SJCRH30 (cell line): ENCODE results near the gene ARID1A. TPM values are rescaled to one million over a fixed set of nuclear protein-coding genes. Genes with fewer than 3 reads are reported as not detected.

Experiments
- DNase-seq, 2 experiments: peaks; one replicate each; pipeline ENCODE4 v3.0.0-alpha.2; 2015 to 2020
- H3K27ac ChIP-seq: fragments of 250-450 bp; sonication (Bioruptor Pico); 2 replicates; pipeline ENCODE4 v1.5.1; 2020; ENCODE audit warnings: mild to moderate bottlenecking, moderate library complexity
- H3K27me3 ChIP-seq: fragments of 250-450 bp; sonication (Bioruptor Pico); 2 replicates; pipeline ENCODE4 v1.5.1; 2020; ENCODE audit warnings: mild to moderate bottlenecking, moderate library complexity
- H3K36me3 ChIP-seq: fragments of 250-450 bp; sonication (Bioruptor Pico); 2 replicates; pipeline ENCODE4 v1.5.1; 2020; ENCODE audit warnings: mild to moderate bottlenecking, moderate library complexity
- H3K4me1 ChIP-seq: fragments of 250-450 bp; sonication (Bioruptor Pico); 2 replicates; pipeline ENCODE4 v1.5.1; 2020; ENCODE audit warnings: mild to moderate bottlenecking, moderate library complexity
- H3K4me3 ChIP-seq: fragments of 250-450 bp; sonication (Bioruptor Pico); 2 replicates; pipeline ENCODE4 v1.5.1; 2020; ENCODE audit warnings: mild to moderate bottlenecking, moderate library complexity
- H3K9me3 ChIP-seq: fragments of 250-450 bp; sonication (Bioruptor Pico); replicated peaks from 2 replicates; pipeline ENCODE4 v1.5.1; 2020; ENCODE audit warnings: mild to moderate bottlenecking, moderate library complexity
- total RNA-seq: library from RNA; depleted of rRNA; stranded (reverse); fragments of >200 nt; shearing (Covaris generic); gene quantifications from 2 replicates; pipeline ENCODE4 v1.2.3, GENCODE V29; 2014

Gene ARID1A
- total RNA-seq, 1 experiment from 2014 or later: 57.3 TPM

- Histone ChIP-seq H3K4me1 (peaks cover 24% of the 10 kb centered on the region), H3K9me3 (no peaks in the 10 kb centered on the region), H3K27ac (peak overlapping the region; percentile 96), H3K27me3 (no peaks in the 10 kb centered on the region), H3K36me3 (no peaks in the 10 kb centered on the region), H3K4me3 (peak overlapping the region; percentile 58)
- peak in 1 of 2 experiments; percentile 57 for DNase-seq
Measured at GRCh38 chr1:26693599-26694572, 1.9 kb upstream of the ARID1A start.

DNA sequence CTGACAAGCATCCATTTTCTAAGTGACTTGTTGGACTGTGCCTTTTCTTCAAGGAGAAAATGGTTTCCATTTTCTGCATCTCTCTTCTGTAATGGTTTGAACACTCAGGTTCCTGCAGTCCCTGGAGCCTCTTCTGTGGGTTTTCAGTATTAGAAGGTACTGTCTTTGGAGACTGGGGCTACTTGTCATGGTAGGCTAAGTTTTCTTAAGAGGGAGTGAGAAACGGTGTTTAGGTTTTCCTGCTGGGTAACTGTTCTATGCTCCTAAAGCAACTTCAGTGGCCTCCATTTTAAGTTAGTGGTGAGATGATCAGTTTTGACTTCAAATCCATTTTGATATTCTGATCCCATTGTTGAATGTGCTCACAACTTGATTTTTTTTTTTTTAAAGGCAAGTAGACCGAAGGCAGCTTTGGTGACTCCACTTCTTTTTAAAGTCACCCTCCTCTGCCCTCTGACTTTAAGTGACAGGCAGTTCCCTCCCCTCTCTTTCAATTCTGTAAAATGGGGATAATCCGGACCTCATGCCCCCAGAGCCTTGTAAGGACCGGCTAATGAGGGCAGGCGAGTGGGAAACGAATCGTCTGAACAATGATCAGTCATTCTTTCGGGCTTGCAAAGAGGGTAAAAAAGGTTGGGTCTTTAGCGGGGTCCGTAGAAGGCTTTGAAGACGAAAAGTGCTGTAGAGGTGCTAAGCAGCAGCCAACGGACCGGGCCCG is 1.0 kb upstream of the ARID1A start:
- Histone ChIP-seq H3K4me1 (peaks cover 31% of the 10 kb centered on the region), H3K27ac (peak overlapping the region; percentile 76), H3K27me3 (no peaks in the 10 kb centered on the region), H3K36me3 (no peaks in the 10 kb centered on the region), H3K9me3 (no peaks in the 10 kb centered on the region), H3K4me3 (peak overlapping the region; percentile 96)
- peak in 1 of 2 experiments; percentile 29 for DNase-seq

GRCh38 chr1:26696119-26696653 is 371 bp downstream of the ARID1A start:
- H3K27ac ChIP-seq: peak overlapping the region; percentile 93
- peak overlapping the region; percentile 96 for H3K4me3 ChIP-seq
- DNase-seq: peak in 1 of 2 experiments; percentile 9
- peaks cover 45% of the 10 kb centered on the region for H3K4me1 ChIP-seq
- no peaks in the 10 kb centered on the region for H3K27me3 ChIP-seq
- H3K9me3 ChIP-seq: no peaks in the 10 kb centered on the region
- H3K36me3 ChIP-seq: no peaks in the 10 kb centered on the region

- H3K27me3 ChIP-seq: no peaks in the 10 kb centered on the region
- H3K36me3 ChIP-seq: no peaks in the 10 kb centered on the region
- no peaks in the 10 kb centered on the region for H3K9me3 ChIP-seq
- peak overlapping the region; percentile 93 for H3K27ac ChIP-seq
- peak overlapping the region; percentile 96 for H3K4me3 ChIP-seq
- H3K4me1 ChIP-seq: peaks cover 46% of the 10 kb centered on the region
- DNase-seq: peak; percentile 42 to 49
Measured at GRCh38 chr1:26696654-26697430, 1.0 kb downstream of the ARID1A start.

- peak; percentile 33 to 39 for DNase-seq
- Histone ChIP-seq H3K4me3 (peak overlapping the region; percentile 96), H3K27me3 (no peaks in the 10 kb centered on the region), H3K27ac (peak overlapping the region; percentile 93), H3K36me3 (no peaks in the 10 kb centered on the region), H3K9me3 (no peaks in the 10 kb centered on the region), H3K4me1 (peaks cover 50% of the 10 kb centered on the region)
Measured at GRCh38 chr1:26697431-26697977, 1.7 kb downstream of the ARID1A start.

- Histone ChIP-seq H3K9me3 (no peaks in the 10 kb centered on the region), H3K4me3 (peak overlapping the region; percentile 96), H3K27ac (peak overlapping the region; percentile 93), H3K27me3 (no peaks in the 10 kb centered on the region), H3K4me1 (peaks cover 56% of the 10 kb centered on the region), H3K36me3 (0 out of 2 replicates have a peak, but pooled peaks cover 4% of the 10 kb centered on the region)
- peak; percentile 80 to 93 for DNase-seq
Measured at GRCh38 chr1:26697978-26698849, 2.4 kb downstream of the ARID1A start.

DNA sequence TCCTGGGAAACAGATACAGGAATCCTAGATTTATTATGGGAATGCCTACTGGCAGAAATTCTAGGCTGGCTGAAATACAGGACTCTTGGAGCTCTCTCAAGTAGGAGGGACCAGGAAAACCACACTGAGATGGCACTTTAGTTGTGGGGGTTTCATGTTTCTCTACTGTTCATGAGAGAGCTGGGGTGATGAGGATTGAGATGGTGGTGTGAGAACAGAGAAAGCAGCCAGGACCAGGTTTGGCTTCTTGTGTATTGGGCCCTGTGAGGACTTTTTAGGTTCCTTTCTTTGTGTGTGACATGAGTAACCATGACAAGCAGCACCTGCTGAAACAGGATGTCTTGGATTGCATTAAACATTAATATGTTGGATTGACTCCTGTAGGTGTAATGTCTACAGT is 4.9 kb downstream of the ARID1A start:
- peaks cover 10% of the 10 kb centered on the region; the same call in 1 of the 2 replicates for H3K36me3 ChIP-seq
- peak; percentile 43 to 73 for DNase-seq
- no peak overlapping the region for H3K4me3 ChIP-seq
- no peaks in the 10 kb centered on the region for H3K27me3 ChIP-seq
- peaks cover 65% of the 10 kb centered on the region for H3K4me1 ChIP-seq
- H3K27ac ChIP-seq: no peak overlapping the region
- H3K9me3 ChIP-seq: no peaks in the 10 kb centered on the region

- H3K4me1 ChIP-seq: peaks cover 70% of the 10 kb centered on the region
Measured at GRCh38 chr1:26701266-26701994, 5.6 kb downstream of the ARID1A start.

GRCh38 chr1:26701995-26702679 is 6.3 kb downstream of the ARID1A start:
- peak in 1 of 2 experiments; percentile 53 for DNase-seq
- Histone ChIP-seq H3K4me3 (no peak overlapping the region), H3K27me3 (no peaks in the 10 kb centered on the region), H3K9me3 (no peaks in the 10 kb centered on the region), H3K36me3 (peaks cover 10% of the 10 kb centered on the region; the same call in 1 of the 2 replicates), H3K4me1 (peaks cover 75% of the 10 kb centered on the region), H3K27ac (no peak overlapping the region)

More at GRCh38 chr1:26701266-26701994, 5.6 kb downstream of the ARID1A start:
- peaks cover 10% of the 10 kb centered on the region; the same call in 1 of the 2 replicates for H3K36me3 ChIP-seq
- no peak overlapping the region for H3K4me3 ChIP-seq
- DNase-seq: no peak
- no peaks in the 10 kb centered on the region for H3K27me3 ChIP-seq
- no peak overlapping the region for H3K27ac ChIP-seq
- H3K9me3 ChIP-seq: no peaks in the 10 kb centered on the region

- H3K27ac ChIP-seq: no peak overlapping the region
- no peak for DNase-seq
- peaks cover 80% of the 10 kb centered on the region for H3K4me1 ChIP-seq
- no peak overlapping the region for H3K4me3 ChIP-seq
- H3K9me3 ChIP-seq: no peaks in the 10 kb centered on the region
- H3K27me3 ChIP-seq: no peaks in the 10 kb centered on the region
- H3K36me3 ChIP-seq: peaks cover 12% of the 10 kb centered on the region; the same call in 1 of the 2 replicates
Measured at GRCh38 chr1:26702680-26703038, 6.8 kb downstream of the ARID1A start.

DNA sequence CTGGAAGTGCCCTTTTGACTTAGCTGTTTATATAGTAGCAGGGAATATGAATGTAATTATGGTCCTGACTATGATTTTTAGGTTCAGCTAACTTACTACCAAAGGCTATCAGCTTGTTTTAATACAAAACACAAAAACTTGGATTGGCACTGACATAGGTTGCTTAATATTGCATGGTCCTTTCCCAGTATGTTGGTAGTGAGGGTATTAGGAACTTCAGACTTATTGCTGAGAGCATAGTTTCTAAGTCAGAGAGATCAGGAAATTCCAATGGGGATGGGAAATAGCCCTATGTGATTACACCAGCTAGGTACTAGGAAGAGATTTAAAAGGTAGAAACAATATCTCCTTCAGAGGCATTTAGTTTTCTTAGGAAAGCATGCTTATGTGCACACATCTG is 7.7 kb downstream of the ARID1A start:
- Histone ChIP-seq H3K27me3 (no peaks in the 10 kb centered on the region), H3K9me3 (no peaks in the 10 kb centered on the region), H3K27ac (no peak overlapping the region), H3K36me3 (peaks cover 16% of the 10 kb centered on the region; the same call in 1 of the 2 replicates), H3K4me1 (peaks cover 83% of the 10 kb centered on the region), H3K4me3 (no peak overlapping the region)
- DNase-seq: no peak

GRCh38 chr1:26704629-26705028 is 8.8 kb downstream of the ARID1A start:
- no peaks in the 10 kb centered on the region for H3K27me3 ChIP-seq
- H3K27ac ChIP-seq: no peak overlapping the region
- no peaks in the 10 kb centered on the region for H3K9me3 ChIP-seq
- no peak for DNase-seq
- peaks cover 25% of the 10 kb centered on the region for H3K36me3 ChIP-seq
- H3K4me3 ChIP-seq: no peak overlapping the region
- peaks cover 78% of the 10 kb centered on the region for H3K4me1 ChIP-seq
